ENCODE results near the gene TMOD1. TPM values are rescaled to one million over a fixed set of nuclear protein-coding genes. Genes with fewer than 3 reads are reported as not detected.

TMOD1 gene
- total RNA-seq, 4 donors from 2014 or later = 33.4 to 38.6 (median 37.0) TPM

- intact Hi-C loops (cut with DNase I) = no loop called here
- no peak for TF ChIP-seq POLR2A (IDR thresholded peaks at IDR 0.05)
- TF ChIP-seq CTCF (IDR thresholded peaks at IDR 0.05) = no peak
- H3K4me1 ChIP-seq = peaks cover 70 to 78% of the 10 kb centered on the region in 2 donors
These were observed 57.2 kb downstream of the TMOD1 start for GRCh38 chr9:97558701-97559101.

GRCh38 chr9:97559111-97559514 lies 57.6 kb downstream of the TMOD1 start:
- TF ChIP-seq POLR2A (IDR thresholded peaks at IDR 0.05) (no peak), CTCF (IDR thresholded peaks at IDR 0.05) (no peak)
- H3K9me3 ChIP-seq = no peaks in the 10 kb centered on the region
- intact Hi-C loops (cut with DNase I) = no loop called here
- no peaks in the 10 kb centered on the region for H3K36me3 ChIP-seq
- H3K27ac ChIP-seq = peak overlapping the region; percentile 97 to 98 (median 97)
- DNase-seq = no peak
- peaks cover 72 to 82% of the 10 kb centered on the region in 2 donors for H3K4me1 ChIP-seq
- H3K4me3 ChIP-seq (replicated peaks in 1 of 3) = no peak overlapping the region
- H3K27me3 ChIP-seq = no peaks in the 10 kb centered on the region
- WGBS, 2 donors = 86 to 90% methylated on average over 10 of the region's 10 CpGs

More at GRCh38 chr9:97558701-97559101, 57.2 kb downstream of the TMOD1 start:
- Histone ChIP-seq H3K4me3 (replicated peaks in 1 of 3) (no peak overlapping the region), H3K36me3 (no peaks in the 10 kb centered on the region), H3K27me3 (no peaks in the 10 kb centered on the region), H3K9me3 (no peaks in the 10 kb centered on the region), H3K27ac (peak overlapping the region; percentile 97 to 98 (median 97))
- no peak for DNase-seq
- 69 to 73% methylated on average over 3 of the region's 3 CpGs for WGBS, 2 donors

- H3K4me3 ChIP-seq (replicated peaks in 1 of 3) = no peak overlapping the region
These were observed 58.7 kb downstream of the TMOD1 start for GRCh38 chr9:97560154-97560553.

GRCh38 chr9:97560851-97561250 lies 59.4 kb downstream of the TMOD1 start:
- DNase-seq = peak; percentile 81 to 82
- intact Hi-C loops (cut with DNase I) = no loop called here
- Histone ChIP-seq H3K27me3 (no peaks in the 10 kb centered on the region), H3K4me1 (peaks cover 76 to 83% of the 10 kb centered on the region in 2 donors), H3K4me3 (replicated peaks in 1 of 3) (no peak overlapping the region), H3K36me3 (peaks cover 0 to 6% of the 10 kb centered on the region in 2 donors), H3K27ac (peak overlapping the region; percentile 68 to 93 (median 72)), H3K9me3 (no peaks in the 10 kb centered on the region)
- TF ChIP-seq CTCF (IDR thresholded peaks at IDR 0.05) (no peak), POLR2A (IDR thresholded peaks at IDR 0.05) (peak in 1 of 2 donors; percentile 52)

More at GRCh38 chr9:97560154-97560553, 58.7 kb downstream of the TMOD1 start:
- no peaks in the 10 kb centered on the region for H3K36me3 ChIP-seq
- no peak for DNase-seq
- intact Hi-C loops (cut with DNase I) = no loop called here
- 87 to 96% methylated on average over 6 of the region's 6 CpGs for WGBS, 2 donors
- H3K4me1 ChIP-seq = peaks cover 80 to 86% of the 10 kb centered on the region in 2 donors
- TF ChIP-seq CTCF (IDR thresholded peaks at IDR 0.05) = no peak
- no peak for TF ChIP-seq POLR2A (IDR thresholded peaks at IDR 0.05)
- no peaks in the 10 kb centered on the region for H3K9me3 ChIP-seq
- H3K27me3 ChIP-seq = no peaks in the 10 kb centered on the region
- peak overlapping the region; percentile 68 to 93 (median 72) for H3K27ac ChIP-seq

- DNase-seq = no peak
- WGBS, 2 donors = 76 to 77% methylated on average over 3 of the region's 3 CpGs
- intact Hi-C loops (cut with DNase I) = no loop called here
These were observed 60.0 kb downstream of the TMOD1 start for GRCh38 chr9:97561501-97561900.

More at GRCh38 chr9:97561501-97561900, 60.0 kb downstream of the TMOD1 start:
- peaks cover 70 to 76% of the 10 kb centered on the region in 2 donors for H3K4me1 ChIP-seq
- no peak for TF ChIP-seq CTCF (IDR thresholded peaks at IDR 0.05)
- no peak for TF ChIP-seq POLR2A (IDR thresholded peaks at IDR 0.05)
- no peak overlapping the region for H3K4me3 ChIP-seq (replicated peaks in 1 of 3)
- H3K27ac ChIP-seq = peak overlapping the region; percentile 68 to 93 (median 72)
- peaks cover 0 to 11% of the 10 kb centered on the region in 2 donors for H3K36me3 ChIP-seq
- H3K27me3 ChIP-seq = no peaks in the 10 kb centered on the region
- H3K9me3 ChIP-seq = no peaks in the 10 kb centered on the region

Data from thyroid gland (tissue), 4 donors.